Adipose tissue (tissue), 3 donors: ENCODE data around the gene CA5A. TPM values are rescaled to one million over a fixed set of nuclear protein-coding genes. Genes with fewer than 3 reads are reported as not detected.
A peak's percentile ranks its signal among the peaks of the same experiment; 100 is the strongest.
"Not testable (repeated sequence)": the region's sequence is repeated elsewhere in the genome, so short reads cannot be mapped to it uniquely, and the experiment has no call there.

Experiments used
- H3K27ac ChIP-seq: one replicate; pipeline ENCODE4 v1.5.1; 2013; ENCODE audit warnings: low read depth, low read length
- WGBS, 3 donors: extraction: QIAGEN DNeasy Blood & Tissue Kit; methylation state at CpG; one replicate each; pipeline ENCODE4 v1.1.7; 2013; 5-methylcytosine and 5-hydroxymethylcytosine counted together
- polyA plus RNA-seq, 3 donors: library from polyadenylated mRNA; stranded (reverse); fragments of 200-250 nt; gene quantifications; one replicate each; pipeline ENCODE4 v1.2.3, GENCODE V29; 2013
- donor health status: healthy with polysubstance abuse.
- donor health status: Bipolar disorder and iron deficiency.
- donor health status: healthy.

CA5A gene
- polyA plus RNA-seq, 3 donors: not detected

GRCh38 chr16:87951552-87952538, 15.5 kb upstream of the CA5A start:
- 2 to 3% (median 2%) methylated on average over 53 to 80 of the region's 82 CpGs for WGBS, 3 donors
- H3K27ac ChIP-seq: peak overlapping the region; percentile 93

- WGBS, 3 donors: 0 to 1% (median 0%) methylated on average over 69 to 73 of the region's 73 CpGs
- peak within 1 kb of the TSS; percentile 93 for H3K27ac ChIP-seq
Observed at GRCh38 chr16:87950765-87951551, 14.6 kb upstream of the CA5A start, which contains the start of gene BANP. TSS of gene BANP (plus strand) at chr16:87951434. CDS start at chr16:87975116, 23,682 bp downstream.

GRCh38 chr16:87949071-87949744, 12.9 kb upstream of the CA5A start:
- no peak overlapping the region for H3K27ac ChIP-seq
- WGBS, 3 donors: 83 to 84% (median 84%) methylated on average over 16 of the region's 16 CpGs

- WGBS, 3 donors: 94 to 98% (median 97%) methylated on average over 5 of the region's 5 CpGs
- H3K27ac ChIP-seq: no peak overlapping the region
Observed at GRCh38 chr16:87948735-87949070, 12.4 kb upstream of the CA5A start.

- 48 to 64% (median 51%) methylated on average over 8 to 12 of the region's 12 CpGs for WGBS, 3 donors
- no peak overlapping the region for H3K27ac ChIP-seq
Observed at GRCh38 chr16:87948119-87948545, 11.8 kb upstream of the CA5A start.

GRCh38 chr16:87947356-87948118, 11.2 kb upstream of the CA5A start:
- 86 to 87% (median 86%) methylated on average over 22 of the region's 22 CpGs for WGBS, 3 donors
- no peak overlapping the region for H3K27ac ChIP-seq

GRCh38 chr16:87946596-87947347, 10.4 kb upstream of the CA5A start:
- no peak overlapping the region for H3K27ac ChIP-seq
- 88 to 89% (median 88%) methylated on average over 14 of the region's 14 CpGs for WGBS, 3 donors

GRCh38 chr16:87945351-87946042, 9.2 kb upstream of the CA5A start:
- peak overlapping the region; percentile 9 for H3K27ac ChIP-seq
- WGBS, 3 donors: 6 to 24% (median 16%) methylated on average over 22 of the region's 22 CpGs

- WGBS, 3 donors: 64 to 78% (median 77%) methylated on average over 5 of the region's 5 CpGs
Observed at GRCh38 chr16:87942680-87943079, 6.4 kb upstream of the CA5A start.

GRCh38 chr16:87939562-87940423, 3.5 kb upstream of the CA5A start:
- H3K27ac ChIP-seq: no peak overlapping the region
- WGBS, 3 donors: 88 to 91% (median 90%) methylated on average over 13 of the region's 13 CpGs

More at GRCh38 chr16:87942680-87943079, 6.4 kb upstream of the CA5A start:
- no peak overlapping the region for H3K27ac ChIP-seq

- 94 to 97% (median 97%) methylated on average over 4 of the region's 4 CpGs for WGBS, 3 donors
- H3K27ac ChIP-seq: no peak overlapping the region
Observed at GRCh38 chr16:87938412-87938949, 2.2 kb upstream of the CA5A start.

- 86 to 91% (median 87%) methylated on average over 7 of the region's 7 CpGs for WGBS, 3 donors
- H3K27ac ChIP-seq: not testable (repeated sequence)
Observed at GRCh38 chr16:87937231-87937542, 858 bp upstream of the CA5A start.

GRCh38 chr16:87936016-87936374, 334 bp downstream of the CA5A start:
- 90 to 93% (median 92%) methylated on average over 14 of the region's 14 CpGs for WGBS, 3 donors
- not testable (repeated sequence) for H3K27ac ChIP-seq

GRCh38 chr16:87934752-87935425, 1.4 kb downstream of the CA5A start:
- 79 to 82% (median 80%) methylated on average over 18 to 19 of the region's 19 CpGs for WGBS, 3 donors
- not testable (repeated sequence) for H3K27ac ChIP-seq

GRCh38 chr16:87933140-87933495, 3.2 kb downstream of the CA5A start:
- 93 to 99% (median 97%) methylated on average over 3 of the region's 3 CpGs for WGBS, 3 donors
- no peak overlapping the region for H3K27ac ChIP-seq
